CD4-positive, alpha-beta memory T cell (primary cell): Measurements from ENCODE around the gene LRRTM3. TPM values are rescaled to one million over a fixed set of nuclear protein-coding genes. Genes with fewer than 3 reads are reported as not detected.
A peak's percentile ranks its signal among the peaks of the same experiment; 100 is the strongest.

ENCODE experiments used
- CTCF ChIA-PET: fragments of 350-600 bp; sonication (Branson Sonifier 250); formaldehyde crosslinking; loops from one replicate; lab custom pipeline; 2021; ENCODE audit warnings: inconsistent platforms; ENCODE audit not compliant: partially characterized antibody; lab: Charles Lee
- POLR2A ChIA-PET: fragments of 350-600 bp; sonication (Branson Sonifier 250); formaldehyde crosslinking; loops from one replicate; lab custom pipeline; 2021; ENCODE audit not compliant: partially characterized antibody; lab: Charles Lee
- DNase-seq, 5 donors: peaks; one replicate each; pipeline versions ENCODE4 v3.0.0 to v3.0.0-alpha.2; 2020 to 2022; ENCODE audit warnings: mixed read lengths in 1 of 5
- H3K27ac ChIP-seq: one replicate; pipeline ENCODE4 v1.7.0; 2013; ENCODE audit warnings: low read depth, low read length
- H3K27me3 ChIP-seq: 2 replicates; pipeline ENCODE4 v1.7.0; 2013; ENCODE audit warnings: mild to moderate bottlenecking, low read length, moderate library complexity; ENCODE audit not compliant: insufficient read depth
- H3K36me3 ChIP-seq: 2 replicates; pipeline ENCODE4 v1.7.0; 2013; ENCODE audit warnings: mild to moderate bottlenecking, low read length, moderate library complexity; ENCODE audit not compliant: insufficient read depth
- H3K4me1 ChIP-seq: 2 replicates; pipeline ENCODE4 v1.7.0; 2013; ENCODE audit warnings: mild to moderate bottlenecking, low read length, moderate library complexity; ENCODE audit not compliant: insufficient read depth
- H3K4me3 ChIP-seq, 2 donors: one replicate each; pipeline ENCODE4 v1.7.0; 2013; ENCODE audit warnings: low read length in 2 of 2, mild to moderate bottlenecking in 1 of 2
- H3K9me3 ChIP-seq, 2 donors: one replicate each; pipeline ENCODE4 v1.7.0; 2013; ENCODE audit warnings: low read length in 2 of 2, control low read depth in 1 of 2; ENCODE audit not compliant: control insufficient read depth in 1 of 2
- H3K27ac Mint-ChIP-seq, 7 donors: one replicate each; pipeline ENCODE4 v1.8.0; 2020 to 2021; ENCODE audit warnings: mixed read lengths in 7 of 7, mild to moderate bottlenecking in 6 of 7, inconsistent platforms in 3 of 7, moderate library complexity in 3 of 7
- H3K27me3 Mint-ChIP-seq, 2 donors: one replicate each; pipeline ENCODE4 v1.8.0; 2020 to 2021; ENCODE audit warnings: mixed read lengths in 2 of 2
- H3K36me3 Mint-ChIP-seq, 2 donors: one replicate each; pipeline ENCODE4 v1.8.0; 2020 to 2021; ENCODE audit warnings: mixed read lengths in 2 of 2, inconsistent platforms in 1 of 2, mild to moderate bottlenecking in 1 of 2
- H3K4me1 Mint-ChIP-seq, 4 donors: one replicate each; pipeline ENCODE4 v1.8.0; 2020 to 2021; ENCODE audit warnings: mixed read lengths in 4 of 4, mild to moderate bottlenecking in 1 of 4
- H3K4me3 Mint-ChIP-seq, 8 donors: one replicate each; pipeline ENCODE4 v1.8.0; 2020 to 2021; ENCODE audit warnings: mixed read lengths in 8 of 8, mild to moderate bottlenecking in 7 of 8, moderate library complexity in 6 of 8, inconsistent platforms in 3 of 8
- H3K9me3 Mint-ChIP-seq, 8 donors: one replicate each; pipeline ENCODE4 v1.8.0; 2020 to 2021; ENCODE audit warnings: mixed read lengths in 8 of 8, mild to moderate bottlenecking in 5 of 8, inconsistent platforms in 3 of 8, moderate library complexity in 1 of 8
- intact Hi-C: fragments of 100-400 bp; cut with micrococcal nuclease; formaldehyde crosslinking; loops from one replicate; pipeline ENCODE4 v1.15.1; 2023
- polyA plus RNA-seq, 2 donors: library from polyadenylated mRNA; unstranded; fragments of 300-500 nt; fragmentation: Illumina TruSeq; gene quantifications; one replicate each; pipeline ENCODE4 v1.2.3, GENCODE V29; 2021
- total RNA-seq, 2 experiments: library from RNA; stranded (reverse); gene quantifications; one replicate each; pipeline ENCODE4 v1.2.3, GENCODE V29; 2021

The LRRTM3 gene
- total and polyA plus RNA-seq, 4 experiments from 2014 or later: not detected

GRCh38 chr10:66996996-66997395 lies 71.2 kb downstream of the LRRTM3 start:
- H3K36me3 Mint-ChIP-seq: no peaks in the 10 kb centered on the region
- no peak overlapping the region for H3K4me3 Mint-ChIP-seq
- DNase-seq: no peak
- H3K27ac Mint-ChIP-seq: no peak overlapping the region
- ChIA-PET CTCF (no interaction called here), POLR2A (no interaction called here)
- no peak overlapping the region for H3K4me3 ChIP-seq
- H3K9me3 ChIP-seq: no peaks in the 10 kb centered on the region
- intact Hi-C loops: no loop called here
- no peak overlapping the region for H3K27ac ChIP-seq
- H3K9me3 Mint-ChIP-seq: peaks cover 0 to 5% (median 0%) of the 10 kb centered on the region in 8 donors
- peaks cover 0 to 2% of the 10 kb centered on the region in 2 donors for H3K27me3 Mint-ChIP-seq
- no peaks in the 10 kb centered on the region for H3K4me1 ChIP-seq
- H3K36me3 ChIP-seq: no peaks in the 10 kb centered on the region
- H3K4me1 Mint-ChIP-seq: no peaks in the 10 kb centered on the region
- H3K27me3 ChIP-seq: no peaks in the 10 kb centered on the region

- no peak overlapping the region for H3K4me3 Mint-ChIP-seq
- no peak overlapping the region for H3K27ac Mint-ChIP-seq
- CTCF ChIA-PET: no interaction called here
- Histone ChIP-seq H3K27ac (no peak overlapping the region), H3K4me1 (no peaks in the 10 kb centered on the region), H3K9me3 (no peaks in the 10 kb centered on the region), H3K4me3 (no peak overlapping the region), H3K36me3 (no peaks in the 10 kb centered on the region), H3K27me3 (no peaks in the 10 kb centered on the region)
- POLR2A ChIA-PET: no interaction called here
- DNase-seq: no peak
- no peaks in the 10 kb centered on the region for H3K27me3 Mint-ChIP-seq
- H3K9me3 Mint-ChIP-seq: peaks cover 0 to 2% (median 0%) of the 10 kb centered on the region in 8 donors
- no peaks in the 10 kb centered on the region for H3K36me3 Mint-ChIP-seq
- H3K4me1 Mint-ChIP-seq: no peaks in the 10 kb centered on the region
- intact Hi-C loops: no loop called here
These were observed 74.1 kb downstream of the LRRTM3 start for GRCh38 chr10:66999762-67000545.

GRCh38 chr10:67004690-67005089 lies 78.9 kb downstream of the LRRTM3 start:
- H3K4me3 Mint-ChIP-seq: no peak overlapping the region
- H3K27me3 Mint-ChIP-seq: no peaks in the 10 kb centered on the region
- no peaks in the 10 kb centered on the region for H3K36me3 Mint-ChIP-seq
- H3K4me3 ChIP-seq: no peak overlapping the region
- no peak overlapping the region for H3K27ac ChIP-seq
- CTCF ChIA-PET: no interaction called here
- no peaks in the 10 kb centered on the region for H3K9me3 ChIP-seq
- intact Hi-C loops: no loop called here
- POLR2A ChIA-PET: no interaction called here
- no peak for DNase-seq
- no peaks in the 10 kb centered on the region for H3K36me3 ChIP-seq
- H3K27me3 ChIP-seq: no peaks in the 10 kb centered on the region
- H3K4me1 Mint-ChIP-seq: no peaks in the 10 kb centered on the region
- no peaks in the 10 kb centered on the region for H3K4me1 ChIP-seq
- H3K9me3 Mint-ChIP-seq: peaks cover 0 to 3% (median 0%) of the 10 kb centered on the region in 8 donors
- no peak overlapping the region for H3K27ac Mint-ChIP-seq

- no peaks in the 10 kb centered on the region for H3K4me1 Mint-ChIP-seq
- intact Hi-C loops: no loop called here
- no peak overlapping the region for H3K27ac Mint-ChIP-seq
- Histone ChIP-seq H3K9me3 (no peaks in the 10 kb centered on the region), H3K27me3 (no peaks in the 10 kb centered on the region), H3K4me1 (no peaks in the 10 kb centered on the region), H3K4me3 (no peak overlapping the region), H3K27ac (no peak overlapping the region), H3K36me3 (no peaks in the 10 kb centered on the region)
- DNase-seq: no peak
- no peaks in the 10 kb centered on the region for H3K27me3 Mint-ChIP-seq
- ChIA-PET CTCF (no interaction called here), POLR2A (no interaction called here)
- H3K4me3 Mint-ChIP-seq: no peak overlapping the region
- no peaks in the 10 kb centered on the region for H3K36me3 Mint-ChIP-seq
- H3K9me3 Mint-ChIP-seq: peaks cover 0 to 3% (median 0%) of the 10 kb centered on the region in 8 donors
These were observed 80.1 kb downstream of the LRRTM3 start for GRCh38 chr10:67005981-67006380.

- ChIA-PET POLR2A (no interaction called here), CTCF (no interaction called here)
- H3K4me1 Mint-ChIP-seq: no peaks in the 10 kb centered on the region
- no peaks in the 10 kb centered on the region for H3K27me3 Mint-ChIP-seq
- H3K4me3 Mint-ChIP-seq: no peak overlapping the region
- H3K27ac Mint-ChIP-seq: no peak overlapping the region
- H3K36me3 Mint-ChIP-seq: no peaks in the 10 kb centered on the region
- intact Hi-C loops: no loop called here
- Histone ChIP-seq H3K36me3 (no peaks in the 10 kb centered on the region), H3K4me1 (no peaks in the 10 kb centered on the region), H3K9me3 (no peaks in the 10 kb centered on the region), H3K4me3 (no peak overlapping the region), H3K27ac (no peak overlapping the region), H3K27me3 (no peaks in the 10 kb centered on the region)
- DNase-seq: no peak
- peaks cover 0 to 3% (median 0%) of the 10 kb centered on the region in 8 donors for H3K9me3 Mint-ChIP-seq
These were observed 85.6 kb downstream of the LRRTM3 start for GRCh38 chr10:67011480-67011879.

- Histone ChIP-seq H3K27ac (no peak overlapping the region), H3K9me3 (no peaks in the 10 kb centered on the region), H3K4me3 (no peak overlapping the region), H3K27me3 (no peaks in the 10 kb centered on the region), H3K36me3 (no peaks in the 10 kb centered on the region), H3K4me1 (no peaks in the 10 kb centered on the region)
- no peaks in the 10 kb centered on the region for H3K36me3 Mint-ChIP-seq
- ChIA-PET POLR2A (no interaction called here), CTCF (no interaction called here)
- H3K27ac Mint-ChIP-seq: no peak overlapping the region
- peaks cover 0 to 3% (median 0%) of the 10 kb centered on the region in 8 donors for H3K9me3 Mint-ChIP-seq
- H3K27me3 Mint-ChIP-seq: no peaks in the 10 kb centered on the region
- no peaks in the 10 kb centered on the region for H3K4me1 Mint-ChIP-seq
- intact Hi-C loops: no loop called here
- no peak overlapping the region for H3K4me3 Mint-ChIP-seq
- DNase-seq: no peak
These were observed 86.1 kb downstream of the LRRTM3 start for GRCh38 chr10:67011981-67012380.

- Mint-ChIP-seq H3K27me3 (no peaks in the 10 kb centered on the region), H3K27ac (no peak overlapping the region), H3K4me1 (no peaks in the 10 kb centered on the region), H3K9me3 (no peaks in the 10 kb centered on the region), H3K4me3 (peak overlapping the region in 1 of 8 donors; percentile 7), H3K36me3 (no peaks in the 10 kb centered on the region)
- H3K9me3 ChIP-seq: no peaks in the 10 kb centered on the region
- no peaks in the 10 kb centered on the region for H3K27me3 ChIP-seq
- H3K27ac ChIP-seq: no peak overlapping the region
- DNase-seq: no peak
- ChIA-PET POLR2A (no interaction called here), CTCF (no interaction called here)
- no peak overlapping the region for H3K4me3 ChIP-seq
- H3K36me3 ChIP-seq: no peaks in the 10 kb centered on the region
- no peaks in the 10 kb centered on the region for H3K4me1 ChIP-seq
- intact Hi-C loops: no loop called here
These were observed 89.4 kb downstream of the LRRTM3 start for GRCh38 chr10:67015225-67015624.
